K562 (cell line): ENCODE data around the gene DCDC2.

Experiments used
- BRF2 ChIP-seq: IDR thresholded peaks from 3 replicates; pipeline ENCODE4 v1.6.1; 2011; ENCODE audit warnings: borderline replicate concordance, mild to moderate bottlenecking; ENCODE audit not compliant: insufficient read length, insufficient read depth
- CTCF ChIP-seq, 3 experiments: IDR thresholded peaks in 2 of 3; conservative IDR thresholded peaks in 1 of 3; 2 replicates each; pipeline ENCODE4 v1.5.1; 2011 to 2012; ENCODE audit warnings: low read length in 3 of 3, mild to moderate bottlenecking in 3 of 3, control low read depth in 2 of 3, improper control_type of control experiment in 1 of 3, inconsistent platforms in 1 of 3, low read depth in 1 of 3, mixed read lengths in 1 of 3, moderate library complexity in 1 of 3; ENCODE audit not compliant: insufficient read depth in 2 of 3
- KLF16 ChIP-seq: IDR thresholded peaks from 2 replicates; pipeline ENCODE4 v1.6.1; 2016; ENCODE audit warnings: antibody characterized with exemption
- RAD21 ChIP-seq, 2 experiments: fragments of 250-450 bp in 1 of 2; fragments of 450-650 bp in 1 of 2; sonication (Bioruptor Pico) in 1 of 2; formaldehyde crosslinking in 1 of 2; IDR thresholded peaks in 1 of 2; conservative IDR thresholded peaks in 1 of 2; 2 replicates each; pipeline versions ENCODE4 v1.4.0 to v1.8.0; 2020 to 2022; ENCODE audit warnings: mild to moderate bottlenecking in 2 of 2, moderate library complexity in 1 of 2
- SMARCB1 ChIP-seq: IDR thresholded peaks from 2 replicates; pipeline ENCODE4 v1.6.1; 2011; ENCODE audit warnings: improper control_type of control experiment, low read depth; ENCODE audit not compliant: insufficient read length
- SP2 ChIP-seq: IDR thresholded peaks from 2 replicates; pipeline ENCODE4 v1.6.1; 2011; ENCODE audit warnings: mild to moderate bottlenecking, low read depth, low read length, moderate library complexity; ENCODE audit not compliant: poor library complexity, severe bottlenecking; ENCODE audit errors: extremely low read depth
- YY1 ChIP-seq, 3 experiments: IDR thresholded peaks; 2 replicates each; pipeline ENCODE4 v1.6.1; 2011; ENCODE audit warnings: low read length in 2 of 3, mild to moderate bottlenecking in 2 of 3, moderate library complexity in 2 of 3, borderline replicate concordance in 1 of 3, control low read depth in 1 of 3, low read depth in 1 of 3; ENCODE audit not compliant: insufficient read depth in 3 of 3, insufficient replicate concordance in 2 of 3, control insufficient read depth in 1 of 3, insufficient read length in 1 of 3; ENCODE audit errors: extremely low read depth in 1 of 3
- ZNF586 ChIP-seq: fragments of 450-650 bp; formaldehyde crosslinking; conservative IDR thresholded peaks from 2 replicates; pipeline ENCODE4 v1.4.0; 2020; ENCODE audit warnings: mild to moderate bottlenecking, moderate library complexity

- TF ChIP-seq RAD21 (CRISPR knock-in tag; conservative IDR thresholded peaks at IDR 0.05 in 1 of 2, IDR thresholded peaks at IDR 0.05 in 1 of 2): no peak
- TF ChIP-seq CTCF (IDR thresholded peaks at IDR 0.05 in 2 of 3, conservative IDR thresholded peaks at IDR 0.05 in 1 of 3; ENCODE audit: insufficient read depth in 2 of 3, low read depth in 1 of 3, low read length in 3 of 3): no peak
- no peak for TF ChIP-seq SP2
- TF ChIP-seq SMARCB1: no peak
- no peak for TF ChIP-seq KLF16
- TF ChIP-seq YY1 (IDR thresholded peaks at IDR 0.05; ENCODE audit: borderline replicate concordance in 1 of 3, control insufficient read depth in 1 of 3, extremely low read depth in 1 of 3, insufficient read depth in 3 of 3, insufficient read length in 1 of 3, insufficient replicate concordance in 2 of 3, low read depth in 1 of 3, low read length in 2 of 3): no peak
- TF ChIP-seq ZNF586 (CRISPR knock-in tag): no peak
- TF ChIP-seq BRF2: no peak
Measured at GRCh38 chr6:24145690-24146131, 212.1 kb downstream of the DCDC2 start.
